GM12878 (cell line): ENCODE results near the gene RTN4RL1. TPM values are rescaled to one million over a fixed set of nuclear protein-coding genes. Genes with fewer than 3 reads are reported as not detected.

Experiments used
- ATAC-seq: fragments of 200-7000 bp; cut with Tn5 transposase; 3 replicates; pipeline ENCODE4 v1.9.1; 2020; ENCODE audit warnings: mild to moderate bottlenecking, moderate library complexity
- BruUV-seq: library from RNA; stranded (reverse); fragments of 400-500 nt; replicated peaks from 2 replicates; lab custom pipeline; 2021; lab: Mats Ljungman, UMichigan
- CTCF ChIA-PET: fragments of 300-600 bp; sonication (Branson Sonifier 250); formaldehyde crosslinking; extraction: SDS; loops from one replicate; lab custom pipeline; 2021; ENCODE audit warnings: inconsistent platforms; lab: Yijun Ruan, JAX
- POLR2A ChIA-PET: fragments of 350-600 bp; formaldehyde crosslinking; extraction: SDS; loops from one replicate; lab custom pipeline; 2021; ENCODE audit warnings: inconsistent platforms; lab: Charles Lee
- RAD21 ChIA-PET: fragments of 300-600 bp; sonication (Branson Sonifier 250); formaldehyde crosslinking; loops from one replicate; lab custom pipeline; 2023; ENCODE audit warnings: antibody characterized with exemption; ENCODE audit not compliant: unreplicated experiment; lab: Charles Lee
- SMC1A ChIA-PET: fragments of 300-600 bp; sonication (Branson Sonifier 250); formaldehyde crosslinking; loops from one replicate; lab custom pipeline; 2023; ENCODE audit not compliant: unreplicated experiment, uncharacterized antibody; lab: Charles Lee
- DNase-seq: peaks from one replicate; pipeline ENCODE4 v3.0.0-alpha.2; 2011; ENCODE audit warnings: low read depth, low spot score
- FAIRE-seq: peaks from 3 replicates; lab custom pipeline; 2011; peaks lifted over from hg19 to GRCh38; lab: Jason Lieb, UNC
- H2AFZ ChIP-seq: 2 replicates; pipeline ENCODE4 v1.6.0; 2011; ENCODE audit warnings: low read depth, low read length, control low read depth; ENCODE audit not compliant: control insufficient read depth
- H3K27ac ChIP-seq: 2 replicates; pipeline ENCODE4 v1.5.1; 2011; ENCODE audit warnings: control low read depth; ENCODE audit not compliant: control insufficient read depth, insufficient read depth
- H3K27me3 ChIP-seq, 2 experiments: replicated peaks in 1 of 2; 2 replicates each; pipeline versions ENCODE4 v1.6.0 to v1.6.1; 2011; ENCODE audit warnings: low read length in 1 of 2; ENCODE audit not compliant: control insufficient read depth in 2 of 2, insufficient read depth in 2 of 2
- H3K36me3 ChIP-seq, 2 experiments: 2 replicates each; pipeline ENCODE4 v1.5.1; 2011; ENCODE audit warnings: low read length in 1 of 2; ENCODE audit not compliant: control insufficient read depth in 2 of 2, insufficient read depth in 2 of 2
- H3K4me1 ChIP-seq: 2 replicates; pipeline ENCODE4 v1.6.1; 2011; ENCODE audit warnings: mild to moderate bottlenecking, low read length, moderate library complexity, mixed read lengths; ENCODE audit not compliant: control insufficient read depth, insufficient read depth
- H3K4me2 ChIP-seq: 2 replicates; pipeline ENCODE4 v1.6.0; 2011; ENCODE audit warnings: control low read depth; ENCODE audit not compliant: control insufficient read depth, insufficient read depth
- H3K4me3 ChIP-seq: fragments of 200-600 bp; sonication (generic); 2 replicates; pipeline ENCODE4 v1.5.1; 2016
- H3K79me2 ChIP-seq: 2 replicates; pipeline ENCODE4 v1.6.0; 2011; ENCODE audit warnings: low read length; ENCODE audit not compliant: control insufficient read depth, insufficient read depth
- H3K9ac ChIP-seq: 2 replicates; pipeline ENCODE4 v1.8.0; 2011; ENCODE audit warnings: low read length, control low read depth, mixed read lengths; ENCODE audit not compliant: control insufficient read depth, insufficient read depth
- H3K9me3 ChIP-seq: replicated peaks from 3 replicates; pipeline ENCODE4 v1.5.1; 2011; ENCODE audit warnings: mild to moderate bottlenecking, low read length; ENCODE audit not compliant: control insufficient read depth, insufficient read depth
- H4K20me1 ChIP-seq: 2 replicates; pipeline ENCODE4 v1.6.0; 2011; ENCODE audit not compliant: control insufficient read depth, insufficient read depth
- BHLHE40 ChIP-seq, 2 experiments: fragments of 450-650 bp in 1 of 2; IDR thresholded peaks; 2 replicates each; pipeline ENCODE4 v1.6.1; 2011 to 2017; ENCODE audit warnings: low read depth in 2 of 2, borderline replicate concordance in 1 of 2, improper control_type of control experiment in 1 of 2, low read length in 1 of 2, mild to moderate bottlenecking in 1 of 2
- BMI1 ChIP-seq: fragments of 450-650 bp; IDR thresholded peaks from 2 replicates; pipeline ENCODE4 v1.6.1; 2016; ENCODE audit warnings: mild to moderate bottlenecking, moderate library complexity, borderline replicate concordance
- NFYB ChIP-seq: IDR thresholded peaks from 2 replicates; pipeline ENCODE4 v1.6.1; 2011; ENCODE audit warnings: low read depth, mild to moderate bottlenecking, low read length, improper control_type of control experiment, moderate library complexity; ENCODE audit not compliant: insufficient read depth
- RAD51 ChIP-seq: fragments of 450-650 bp; IDR thresholded peaks from 2 replicates; pipeline ENCODE4 v1.6.1; 2016; ENCODE audit warnings: moderate library complexity, mild to moderate bottlenecking, inconsistent platforms
- SMAD1 ChIP-seq: fragments of 450-650 bp; IDR thresholded peaks from 2 replicates; pipeline ENCODE4 v1.6.1; 2018; ENCODE audit warnings: mild to moderate bottlenecking, low read depth; ENCODE audit not compliant: partially characterized antibody
- STAT3 ChIP-seq: IDR thresholded peaks from 2 replicates; pipeline ENCODE4 v1.6.1; 2011; ENCODE audit warnings: low read depth, low read length, improper control_type of control experiment
- WGBS: methylation state at CpG from one replicate; pipeline ENCODE4 v1.1.6; 2016; ENCODE audit warnings: low lambda C conversion rate; ENCODE audit not compliant: insufficient replicate concordance, insufficient coverage; ENCODE audit errors: missing lambda C conversion rate; 5-methylcytosine and 5-hydroxymethylcytosine counted together
- in situ Hi-C: fragments of 300-500 bp; cut with MboI; formaldehyde crosslinking; loops from 9 replicates; pipeline ENCODE4 v1.14.3; 2018; ENCODE audit warnings: mixed read lengths
- intact Hi-C: fragments of 100-400 bp; cut with micrococcal nuclease; formaldehyde crosslinking; loops from one replicate; pipeline ENCODE4 v1.14.2; 2022; ENCODE audit not compliant: unreplicated experiment
- polyA plus RNA-seq, 11 experiments: library from polyadenylated mRNA; depleted of rRNA in 4 of 11; unstranded in 6 of 11; stranded (reverse) in 5 of 11; fragments of >200 nt; fragmentation: Nextera tagmentation in 4 of 11; fragmentation: Illumina TruSeq in 1 of 11; extraction: Ambion mirVana in 4 of 11; extraction: Trizol in 1 of 11; gene quantifications; 1 replicate in 1 of 11; 2 replicates in 10 of 11; pipeline versions ENCODE4 v1.2.1 to v1.2.3, GENCODE V29; 2011 to 2016; ENCODE audit warnings: inconsistent platforms in 2 of 11, missing spikeins in 2 of 11, low read depth in 1 of 11
- total RNA-seq, 4 experiments: library from RNA; depleted of rRNA in 3 of 4; stranded (reverse); fragments of >200 nt in 3 of 4; fragmentation: Illumina TruSeq in 1 of 4; extraction: Trizol in 1 of 4; gene quantifications; 2 replicates each; pipeline versions ENCODE4 v1.2.1 to v1.2.3, GENCODE V29; 2013 to 2021
- TF ChIP-seq, protein P1 (sequence below): fragments of 450-650 bp; IDR thresholded peaks from 2 replicates; pipeline ENCODE4 v1.6.1; 2017; ENCODE audit warnings: mild to moderate bottlenecking, moderate library complexity
- TF ChIP-seq, protein P2 (sequence below): fragments of 450-650 bp; formaldehyde crosslinking; IDR thresholded peaks from 2 replicates; pipeline ENCODE4 v1.4.0; 2020; ENCODE audit warnings: mild to moderate bottlenecking, moderate library complexity

Gene RTN4RL1
- total and polyA plus RNA-seq, 10 of the 15 experiments (the other 5 are each of a cell fraction or from before 2014, with no cell fraction given), result 0.08 to 0.11 (median 0.10) TPM; not detected in 7

DNA sequence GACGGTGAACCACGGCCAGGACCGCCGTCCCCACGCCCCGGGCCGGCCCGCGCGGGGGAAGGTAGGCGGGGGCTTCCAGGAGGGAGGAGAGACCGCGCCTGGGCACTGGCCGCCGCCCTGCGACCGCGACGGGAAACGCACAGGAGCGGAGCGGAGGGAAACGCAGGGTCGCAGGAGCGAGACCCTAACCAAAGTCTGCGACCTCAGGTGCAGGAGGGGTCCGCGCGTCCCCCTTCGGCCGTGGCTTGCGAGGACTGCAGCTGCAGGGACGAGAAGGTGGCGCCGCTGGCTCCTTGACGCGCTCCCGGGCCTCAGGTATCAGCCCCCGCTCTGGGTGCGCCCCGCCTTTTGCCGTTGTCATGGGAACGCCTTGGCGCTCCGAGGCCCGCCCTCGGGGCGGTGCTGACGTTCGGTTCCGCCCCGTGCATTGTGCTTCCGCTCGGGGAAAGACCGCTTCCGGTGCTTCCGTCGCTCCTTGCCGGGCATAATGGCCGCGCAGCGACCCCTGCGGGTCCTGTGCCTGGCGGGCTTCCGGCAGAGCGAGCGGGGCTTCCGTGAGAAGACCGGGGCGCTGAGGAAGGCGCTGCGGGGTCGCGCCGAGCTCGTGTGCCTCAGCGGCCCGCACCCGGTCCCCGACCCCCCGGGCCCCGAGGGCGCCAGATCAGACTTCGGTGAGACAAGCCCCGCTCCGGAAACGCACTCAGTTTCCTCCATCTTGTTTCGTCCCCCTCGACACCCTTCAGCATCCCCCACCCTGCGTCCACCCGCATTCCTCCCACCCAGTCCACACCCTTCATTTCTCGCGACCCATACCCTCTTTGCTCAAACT lies 16.6 kb upstream of the RTN4RL1 start, which contains the start of gene OVCA2 (continued):
- TF ChIP-seq, protein P1, sequence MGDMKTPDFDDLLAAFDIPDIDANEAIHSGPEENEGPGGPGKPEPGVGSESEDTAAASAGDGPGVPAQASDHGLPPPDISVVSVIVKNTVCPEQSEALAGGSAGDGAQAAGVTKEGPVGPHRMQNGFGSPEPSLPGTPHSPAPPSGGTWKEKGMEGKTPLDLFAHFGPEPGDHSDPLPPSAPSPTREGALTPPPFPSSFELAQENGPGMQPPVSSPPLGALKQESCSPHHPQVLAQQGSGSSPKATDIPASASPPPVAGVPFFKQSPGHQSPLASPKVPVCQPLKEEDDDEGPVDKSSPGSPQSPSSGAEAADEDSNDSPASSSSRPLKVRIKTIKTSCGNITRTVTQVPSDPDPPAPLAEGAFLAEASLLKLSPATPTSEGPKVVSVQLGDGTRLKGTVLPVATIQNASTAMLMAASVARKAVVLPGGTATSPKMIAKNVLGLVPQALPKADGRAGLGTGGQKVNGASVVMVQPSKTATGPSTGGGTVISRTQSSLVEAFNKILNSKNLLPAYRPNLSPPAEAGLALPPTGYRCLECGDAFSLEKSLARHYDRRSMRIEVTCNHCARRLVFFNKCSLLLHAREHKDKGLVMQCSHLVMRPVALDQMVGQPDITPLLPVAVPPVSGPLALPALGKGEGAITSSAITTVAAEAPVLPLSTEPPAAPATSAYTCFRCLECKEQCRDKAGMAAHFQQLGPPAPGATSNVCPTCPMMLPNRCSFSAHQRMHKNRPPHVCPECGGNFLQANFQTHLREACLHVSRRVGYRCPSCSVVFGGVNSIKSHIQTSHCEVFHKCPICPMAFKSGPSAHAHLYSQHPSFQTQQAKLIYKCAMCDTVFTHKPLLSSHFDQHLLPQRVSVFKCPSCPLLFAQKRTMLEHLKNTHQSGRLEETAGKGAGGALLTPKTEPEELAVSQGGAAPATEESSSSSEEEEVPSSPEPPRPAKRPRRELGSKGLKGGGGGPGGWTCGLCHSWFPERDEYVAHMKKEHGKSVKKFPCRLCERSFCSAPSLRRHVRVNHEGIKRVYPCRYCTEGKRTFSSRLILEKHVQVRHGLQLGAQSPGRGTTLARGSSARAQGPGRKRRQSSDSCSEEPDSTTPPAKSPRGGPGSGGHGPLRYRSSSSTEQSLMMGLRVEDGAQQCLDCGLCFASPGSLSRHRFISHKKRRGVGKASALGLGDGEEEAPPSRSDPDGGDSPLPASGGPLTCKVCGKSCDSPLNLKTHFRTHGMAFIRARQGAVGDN, result peak; percentile 54; the same call in 1 of the 2 replicates
- TF ChIP-seq SMAD1 (no peak), STAT3 (no peak)

DNA sequence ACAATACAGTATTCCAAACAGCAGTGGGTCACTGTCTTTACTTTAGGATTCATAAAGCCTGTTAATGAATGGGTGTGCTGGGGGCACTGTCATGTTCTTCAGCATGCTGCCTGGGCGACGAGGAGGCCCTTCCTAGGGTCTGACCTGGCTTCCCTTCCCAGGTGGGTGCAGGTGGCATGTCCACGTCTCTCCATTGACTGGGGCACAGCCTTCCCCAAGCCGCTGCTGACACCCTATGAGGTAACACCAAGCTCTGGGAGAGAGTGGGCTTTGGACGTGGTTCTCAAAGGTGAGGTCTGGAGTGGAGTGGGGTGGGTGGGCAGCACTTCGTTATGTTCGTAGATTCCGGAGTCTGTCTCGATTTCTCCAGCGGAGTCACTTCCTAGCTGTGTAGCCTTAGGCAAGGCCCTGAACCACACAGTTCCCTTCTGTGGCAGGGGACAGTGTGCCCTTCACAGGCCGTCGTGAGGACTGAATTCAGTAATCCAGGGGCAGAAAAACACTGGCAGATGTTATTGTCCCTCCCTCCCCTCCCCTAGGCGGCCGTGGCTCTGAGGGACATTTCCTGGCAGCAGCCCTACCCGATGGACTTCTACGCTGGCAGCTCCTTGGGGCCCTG lies 15.9 kb upstream of the RTN4RL1 start:
- peak overlapping the region; percentile 93 for H3K4me3 ChIP-seq
- peaks cover 13% of the 10 kb centered on the region for H3K79me2 ChIP-seq
- FAIRE-seq (no peak), DNase-seq (no peak), ATAC-seq (no peak)
- WGBS, result 60% methylated on average over 12 of the region's 16 CpGs
- intact Hi-C loops (loop anchor here (5.0 kb wide), 1 partner anchor 319 kb away; the partner anchor contains the start of gene WDR81), in situ Hi-C loops (no loop called here)
- no peak overlapping the region for H3K9ac ChIP-seq
- POLR2A ChIA-PET, result no interaction called here
- SMC1A ChIA-PET, result interaction anchor here (0.6 to 1.2 kb wide), 3 partner anchors 132 to 293 kb away, joined by 3 to 5 read pairs (median 4); no protein-coding TSS in a partner anchor
- RAD21 ChIA-PET, result interaction anchor here (1.3 kb wide), 2 partner anchors 10 to 204 kb away, joined by 3 read pairs; no protein-coding TSS in a partner anchor
- no peaks in the 10 kb centered on the region for H3K9me3 ChIP-seq
- no peaks in the 10 kb centered on the region for H3K27me3 ChIP-seq
- CTCF ChIA-PET, result interaction anchor here (0.8 to 1.6 kb wide), 5 partner anchors 9 to 324 kb away, joined by 3 to 5 read pairs (median 3); no protein-coding TSS in a partner anchor
- H3K4me2 ChIP-seq, result peak overlapping the region; percentile 97
- no TSS peak for BruUV-seq
- H3K36me3 ChIP-seq, result peaks cover 5 to 7% of the 10 kb centered on the region in 2 experiments
- peak overlapping the region; percentile 76 for H2AFZ ChIP-seq
- H3K4me1 ChIP-seq, result peaks cover 16% of the 10 kb centered on the region
- no peaks in the 10 kb centered on the region for H4K20me1 ChIP-seq
- H3K27ac ChIP-seq, result no peak overlapping the region
- TF ChIP-seq, protein P2, sequence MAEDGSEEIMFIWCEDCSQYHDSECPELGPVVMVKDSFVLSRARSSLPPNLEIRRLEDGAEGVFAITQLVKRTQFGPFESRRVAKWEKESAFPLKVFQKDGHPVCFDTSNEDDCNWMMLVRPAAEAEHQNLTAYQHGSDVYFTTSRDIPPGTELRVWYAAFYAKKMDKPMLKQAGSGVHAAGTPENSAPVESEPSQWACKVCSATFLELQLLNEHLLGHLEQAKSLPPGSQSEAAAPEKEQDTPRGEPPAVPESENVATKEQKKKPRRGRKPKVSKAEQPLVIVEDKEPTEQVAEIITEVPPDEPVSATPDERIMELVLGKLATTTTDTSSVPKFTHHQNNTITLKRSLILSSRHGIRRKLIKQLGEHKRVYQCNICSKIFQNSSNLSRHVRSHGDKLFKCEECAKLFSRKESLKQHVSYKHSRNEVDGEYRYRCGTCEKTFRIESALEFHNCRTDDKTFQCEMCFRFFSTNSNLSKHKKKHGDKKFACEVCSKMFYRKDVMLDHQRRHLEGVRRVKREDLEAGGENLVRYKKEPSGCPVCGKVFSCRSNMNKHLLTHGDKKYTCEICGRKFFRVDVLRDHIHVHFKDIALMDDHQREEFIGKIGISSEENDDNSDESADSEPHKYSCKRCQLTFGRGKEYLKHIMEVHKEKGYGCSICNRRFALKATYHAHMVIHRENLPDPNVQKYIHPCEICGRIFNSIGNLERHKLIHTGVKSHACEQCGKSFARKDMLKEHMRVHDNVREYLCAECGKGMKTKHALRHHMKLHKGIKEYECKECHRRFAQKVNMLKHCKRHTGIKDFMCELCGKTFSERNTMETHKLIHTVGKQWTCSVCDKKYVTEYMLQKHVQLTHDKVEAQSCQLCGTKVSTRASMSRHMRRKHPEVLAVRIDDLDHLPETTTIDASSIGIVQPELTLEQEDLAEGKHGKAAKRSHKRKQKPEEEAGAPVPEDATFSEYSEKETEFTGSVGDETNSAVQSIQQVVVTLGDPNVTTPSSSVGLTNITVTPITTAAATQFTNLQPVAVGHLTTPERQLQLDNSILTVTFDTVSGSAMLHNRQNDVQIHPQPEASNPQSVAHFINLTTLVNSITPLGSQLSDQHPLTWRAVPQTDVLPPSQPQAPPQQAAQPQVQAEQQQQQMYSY (CRISPR knock-in tag), result no peak
- TF ChIP-seq RAD51 (no peak), BHLHE40 (IDR thresholded peaks at IDR 0.05; ENCODE audit: borderline replicate concordance in 1 of 2, low read depth in 2 of 2, low read length in 1 of 2) (no peak), BMI1 (no peak), NFYB (no peak)
